ENCODE data around the gene GPR3. TPM values are rescaled to one million over a fixed set of nuclear protein-coding genes. Genes with fewer than 3 reads are reported as not detected.

Gene GPR3
- total and polyA plus RNA-seq, 2 of the 13 experiments (the other 11 are each of a cell fraction or from before 2014, with no cell fraction given), result 1.00 to 2.6 TPM

- no peak overlapping the region for H3K27ac ChIP-seq (ENCODE audit: extremely low read length, insufficient read depth, low read length)
- no peak overlapping the region for H3K9ac ChIP-seq (ENCODE audit: insufficient read depth, low read depth, low read length)
- no peak overlapping the region for H3K4me3 ChIP-seq (replicated peaks in 1 of 3; ENCODE audit: insufficient read depth in 1 of 3, low read depth in 2 of 3, low read length in 3 of 3)
- no peak overlapping the region for H3K4me2 ChIP-seq (ENCODE audit: low read depth, low read length)
- POLR2A ChIA-PET, result interaction anchor here (0.7 to 4.8 kb wide), 3 partner anchors 11 to 1588 kb away, joined by 4 to 36 read pairs (median 4); partner anchors contain the start of gene SYTL1
- intact Hi-C loops (cut with micrococcal nuclease; ENCODE audit: unreplicated experiment) (no loop called here), in situ Hi-C loops (cut with HindIII; ENCODE audit: extremely low pct_ligation_motif_present, low pct_unique_long_range_greater_than_20kb) (no loop called here)
- H2AFZ ChIP-seq (ENCODE audit: low read length), result no peak overlapping the region
- FAIRE-seq, result no peak
- TF ChIP-seq HNF4A (CRISPR knock-in tag; IDR thresholded peaks at IDR 0.05), result no peak
- TF ChIP-seq ZNF605 (CRISPR knock-in tag; IDR thresholded peaks at IDR 0.05), result no peak
- TF ChIP-seq, protein P1, sequence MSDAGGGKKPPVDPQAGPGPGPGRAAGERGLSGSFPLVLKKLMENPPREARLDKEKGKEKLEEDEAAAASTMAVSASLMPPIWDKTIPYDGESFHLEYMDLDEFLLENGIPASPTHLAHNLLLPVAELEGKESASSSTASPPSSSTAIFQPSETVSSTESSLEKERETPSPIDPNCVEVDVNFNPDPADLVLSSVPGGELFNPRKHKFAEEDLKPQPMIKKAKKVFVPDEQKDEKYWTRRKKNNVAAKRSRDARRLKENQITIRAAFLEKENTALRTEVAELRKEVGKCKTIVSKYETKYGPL (CRISPR knock-in tag; IDR thresholded peaks at IDR 0.05), result no peak
- TF ChIP-seq ZNF616 (CRISPR knock-in tag; IDR thresholded peaks at IDR 0.05; ENCODE audit: low read depth), result no peak
- TF ChIP-seq GPBP1L1 (CRISPR knock-in tag; IDR thresholded peaks at IDR 0.05), result no peak
- TF ChIP-seq CCDC6 (CRISPR knock-in tag; IDR thresholded peaks at IDR 0.05), result no peak
- no peak for TF ChIP-seq ZNF180 (CRISPR knock-in tag; IDR thresholded peaks at IDR 0.05; ENCODE audit: borderline replicate concordance, low read depth)
- TF ChIP-seq SNAPC2 (CRISPR knock-in tag; IDR thresholded peaks at IDR 0.05), result no peak
- H3K36me3 ChIP-seq (replicated peaks in 1 of 2; ENCODE audit: control insufficient read depth in 1 of 2, insufficient read depth in 2 of 2, low read length in 2 of 2), result 0 out of 5 replicates have a peak, but pooled peaks cover 0 to 2% of the 10 kb centered on the region in 2 experiments
- BruUV-seq (replicated peaks), result no TSS peak
- no peaks in the 10 kb centered on the region for H3K27me3 ChIP-seq (ENCODE audit: control insufficient read depth in 1 of 2, insufficient read depth in 2 of 2, low read length in 2 of 2)
- whole genome bisulfite sequencing (ENCODE audit: low lambda C conversion rate), result 94% methylated on average over 2 of the region's 3 CpGs
- H3K4me1 ChIP-seq (ENCODE audit: insufficient read depth, low read length), result peaks cover 36% of the 10 kb centered on the region
- H3K9me3 ChIP-seq (ENCODE audit: low read length), result no peaks in the 10 kb centered on the region
- no peaks in the 10 kb centered on the region for H3K79me2 ChIP-seq (ENCODE audit: insufficient read depth, low read length)
- ATAC-seq, result no peak
- DNase-seq (ENCODE audit: low spot score), result no peak
- no peaks in the 10 kb centered on the region for H4K20me1 ChIP-seq (ENCODE audit: insufficient read depth, low read length)
- CTCF ChIA-PET (ENCODE audit: low intra/inter-chr PET ratio, low total read pairs), result no interaction called here
Measured at GRCh38 chr1:27353629-27354028, 38.8 kb upstream of the GPR3 start.
